Inflammatory macrophage treated with lipopolysaccharide for 4 hours (primary cell): Measurements from ENCODE around the gene CEACAM7.
"Not testable (repeated sequence)": the region's sequence is repeated elsewhere in the genome, so short reads cannot be mapped to it uniquely, and the experiment has no call there.

Experiments used
- DNase-seq: peaks from one replicate; pipeline ENCODE4 v3.0.0-alpha.2; 2020

Gene CEACAM7

GRCh38 chr19:41699968-41700323, 11.9 kb upstream of the CEACAM7 start:
- DNase-seq, result no peak

GRCh38 chr19:41699231-41699967, 11.3 kb upstream of the CEACAM7 start:
- DNase-seq, result no peak

GRCh38 chr19:41698746-41699230, 10.7 kb upstream of the CEACAM7 start:
- DNase-seq, result peak; percentile 55

GRCh38 chr19:41697198-41697855, 9.3 kb upstream of the CEACAM7 start:
- DNase-seq, result no peak

- no peak for DNase-seq
Measured at GRCh38 chr19:41696402-41697197, 8.5 kb upstream of the CEACAM7 start.

- DNase-seq, result no peak
Measured at GRCh38 chr19:41695745-41696144, 7.7 kb upstream of the CEACAM7 start.

GRCh38 chr19:41694831-41695635, 7.0 kb upstream of the CEACAM7 start:
- no peak for DNase-seq

DNA sequence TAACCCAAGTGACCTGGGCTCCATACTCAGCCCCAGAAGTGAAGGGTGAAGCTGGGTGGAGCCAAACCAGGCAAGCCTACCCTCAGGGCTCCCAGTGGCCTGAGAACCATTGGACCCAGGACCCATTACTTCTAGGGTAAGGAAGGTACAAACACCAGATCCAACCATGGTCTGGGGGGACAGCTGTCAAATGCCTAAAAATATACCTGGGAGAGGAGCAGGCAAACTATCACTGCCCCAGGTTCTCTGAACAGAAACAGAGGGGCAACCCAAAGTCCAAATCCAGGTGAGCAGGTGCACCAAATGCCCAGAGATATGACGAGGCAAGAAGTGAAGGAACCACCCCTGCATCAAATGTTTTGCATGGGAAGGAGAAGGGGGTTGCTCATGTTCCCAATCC, 6.1 kb upstream of the CEACAM7 start:
- DNase-seq, result no peak

DNA sequence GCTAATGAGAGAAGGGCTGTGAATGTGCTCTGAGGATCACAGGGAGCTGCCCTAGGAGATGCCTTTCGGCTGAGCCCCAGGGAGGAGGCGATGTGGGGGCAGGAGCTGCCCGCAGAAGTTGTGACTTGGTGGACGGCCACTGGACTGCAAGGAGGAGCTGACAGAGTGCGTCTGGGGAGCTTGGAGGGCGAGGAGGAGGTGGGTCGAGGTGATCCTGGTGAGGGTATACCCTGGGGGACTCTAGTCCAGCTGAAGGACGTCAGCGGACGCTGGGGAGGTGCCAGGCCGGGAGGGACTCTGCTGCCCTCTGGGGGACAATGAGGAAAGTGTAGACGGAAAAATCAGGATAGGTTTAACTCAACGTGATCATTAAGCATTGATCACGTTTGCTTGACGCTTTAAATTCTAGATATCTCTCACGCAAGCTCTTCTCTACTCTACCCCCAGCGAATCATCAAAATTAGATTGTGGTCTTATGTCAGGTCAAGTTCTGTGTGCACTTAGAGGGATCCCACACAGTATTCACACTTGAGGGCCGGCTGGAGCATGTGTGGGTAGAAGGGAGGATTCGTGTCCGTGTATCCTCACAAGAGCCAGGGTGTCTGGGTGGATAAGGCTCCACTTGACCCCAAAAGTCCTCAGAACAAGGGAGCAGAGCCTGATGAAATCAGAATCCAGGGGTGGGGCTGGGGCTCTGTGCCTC, 3.3 kb upstream of the CEACAM7 start:
- DNase-seq, result peak; percentile 13

DNA sequence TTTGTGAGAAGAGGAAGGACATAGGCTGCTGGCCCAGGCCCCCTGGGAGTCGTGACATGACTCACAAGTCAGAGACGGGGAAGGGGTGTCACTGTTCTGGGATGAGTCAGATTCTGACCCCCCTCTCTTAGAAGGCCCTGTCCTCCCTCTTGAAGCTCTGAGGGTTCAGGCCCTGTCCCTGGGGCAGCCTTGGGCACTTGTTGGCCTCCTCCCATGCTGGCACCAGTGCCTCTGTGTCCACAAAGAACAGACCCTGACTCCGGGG, 2.7 kb upstream of the CEACAM7 start:
- DNase-seq, result no peak

DNA sequence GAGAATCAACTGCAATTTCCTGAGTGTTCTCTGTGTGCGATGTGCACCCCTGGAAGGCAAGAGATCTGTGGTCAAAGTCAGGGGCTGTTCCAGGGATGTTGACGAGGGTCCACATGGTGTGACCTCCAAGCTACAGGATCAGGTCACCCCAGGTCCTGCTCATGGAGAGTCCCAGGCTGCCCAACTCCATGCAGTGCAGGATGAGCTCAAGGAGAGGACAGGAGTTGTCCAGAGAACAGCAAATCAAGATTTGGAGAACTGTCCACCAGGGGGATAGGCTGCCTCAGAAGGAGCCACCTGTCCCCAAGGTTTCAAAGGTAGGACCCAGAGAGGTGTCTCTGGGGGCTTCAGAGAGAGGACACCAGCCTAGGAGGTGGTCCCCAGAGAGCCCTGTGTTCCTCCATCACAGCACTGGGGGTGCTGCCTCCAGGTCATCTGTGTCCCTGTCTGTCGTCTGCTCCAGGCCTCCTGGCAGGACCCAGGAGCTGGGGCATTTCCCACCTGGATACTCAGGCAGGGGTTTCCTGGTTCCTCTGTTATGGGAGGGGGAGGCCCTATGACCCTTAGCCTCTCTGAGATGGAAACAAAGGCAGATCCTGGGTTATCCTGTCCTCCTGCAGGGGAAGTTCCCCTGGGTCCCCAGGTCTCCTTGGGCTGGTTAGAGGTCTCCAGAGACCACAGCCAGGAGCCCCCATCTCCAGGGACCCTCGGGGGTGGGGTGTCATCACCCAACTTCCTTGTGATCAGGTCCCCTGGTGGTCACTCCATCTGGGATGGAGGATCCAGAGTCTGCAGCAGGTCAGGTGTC, 2.1 kb upstream of the CEACAM7 start:
- no peak for DNase-seq

- DNase-seq, result no peak
Measured at GRCh38 chr19:41688687-41689086, 617 bp upstream of the CEACAM7 start.

GRCh38 chr19:41687419-41687818, 651 bp downstream of the CEACAM7 start:
- DNase-seq, result no peak

DNA sequence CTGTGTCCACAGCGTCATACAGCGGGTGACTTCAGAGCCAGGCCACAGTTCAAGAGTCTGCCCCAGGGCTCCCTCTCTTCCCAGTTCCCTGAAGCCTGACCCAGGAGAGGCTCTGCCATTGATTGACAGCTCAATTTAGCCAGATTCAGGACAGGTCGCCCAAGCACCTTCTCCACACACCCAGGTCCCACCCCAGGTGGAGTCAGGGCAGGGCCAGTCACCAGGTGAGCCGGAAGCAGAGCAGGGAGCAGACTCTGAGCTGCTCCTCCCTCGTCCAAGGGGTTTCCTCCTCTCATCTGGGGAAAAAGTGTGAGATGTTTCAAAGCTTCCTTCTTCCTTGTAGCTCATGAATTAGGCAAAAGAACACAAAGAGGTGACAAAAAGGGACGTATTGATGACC, 5.6 kb downstream of the CEACAM7 start:
- no peak for DNase-seq

GRCh38 chr19:41671486-41671885, 16.6 kb downstream of the CEACAM7 start:
- DNase-seq, result no peak

DNA sequence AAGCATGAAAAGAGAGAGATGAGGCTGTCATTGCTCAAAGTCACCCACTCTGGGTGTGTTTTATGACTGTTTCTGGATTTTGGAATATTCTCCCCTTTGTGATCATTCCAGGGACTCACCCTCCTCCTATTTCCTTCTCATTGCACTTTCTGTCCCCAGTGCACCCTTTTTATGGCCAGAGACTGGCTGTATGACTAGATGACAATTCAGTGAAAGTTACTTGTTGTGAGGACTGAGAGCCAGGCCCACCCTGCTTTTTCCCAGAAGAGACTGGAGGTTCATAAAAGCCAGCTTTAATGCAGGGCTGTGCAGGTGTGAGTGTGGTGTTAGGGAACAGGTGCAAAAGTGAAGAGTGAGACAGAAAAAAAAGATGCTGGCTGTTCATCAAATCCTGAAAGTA, 17.3 kb downstream of the CEACAM7 start:
- DNase-seq, result no peak

DNA sequence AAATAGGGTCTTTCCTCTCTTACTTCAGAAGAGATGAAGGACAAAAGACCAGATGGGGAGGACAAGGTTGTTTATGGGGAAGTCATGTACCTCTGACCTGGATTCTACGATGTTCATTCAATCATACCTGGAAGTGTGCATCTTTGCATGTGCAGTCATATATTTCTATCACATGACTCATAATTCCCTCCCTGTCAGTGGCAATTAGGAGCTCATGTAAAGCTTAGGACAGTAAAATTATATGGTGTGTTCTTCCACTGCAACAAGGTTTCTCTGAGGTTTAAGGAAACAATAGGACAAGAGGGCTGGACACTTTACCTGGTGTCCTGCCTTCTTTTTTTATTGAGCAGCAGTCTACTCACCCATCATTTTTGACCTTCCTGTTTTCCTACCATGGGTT, 19.8 kb downstream of the CEACAM7 start:
- no peak for DNase-seq

DNA sequence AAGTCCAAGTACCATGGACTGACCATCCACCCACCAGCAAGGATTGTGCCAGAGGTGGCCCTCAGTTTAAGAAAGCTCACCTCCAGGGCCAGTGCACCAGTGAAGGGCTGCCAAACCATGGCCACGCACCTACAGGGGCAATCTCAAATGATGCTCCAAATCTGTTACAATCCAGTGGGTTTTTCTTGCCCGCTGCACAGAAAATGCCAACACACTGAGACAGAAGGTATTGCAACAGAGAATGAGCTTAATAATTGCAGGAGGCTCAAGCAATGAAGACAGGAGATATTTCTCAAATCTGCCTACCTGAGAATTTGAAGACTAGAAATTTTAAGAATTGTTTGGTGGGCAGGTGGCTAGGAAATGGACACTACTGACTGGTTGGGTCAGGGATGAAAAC, 22.0 kb downstream of the CEACAM7 start:
- no peak for DNase-seq

DNA sequence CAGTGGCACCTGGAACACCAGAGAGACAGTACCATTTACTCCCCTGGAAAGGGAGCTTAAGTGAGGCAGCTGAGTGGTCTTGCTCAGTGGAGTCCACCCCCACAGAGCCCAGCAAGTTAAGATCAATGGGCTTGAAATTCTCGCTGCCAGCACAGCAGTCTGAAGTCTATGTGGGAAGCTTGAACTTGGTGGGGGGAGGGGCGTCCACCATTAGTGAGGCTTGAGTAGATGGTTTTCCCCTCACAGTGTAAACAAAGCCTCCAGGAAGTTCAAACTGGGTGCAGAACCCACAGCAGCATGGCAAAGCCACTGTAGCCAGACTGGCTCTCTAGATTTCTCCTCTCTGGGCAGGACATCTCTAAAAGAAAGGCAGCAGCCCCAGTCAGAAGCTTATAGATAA, 30.9 kb downstream of the CEACAM7 start:
- DNase-seq, result no peak

GRCh38 chr19:41656756-41657155, 31.3 kb downstream of the CEACAM7 start:
- not testable (repeated sequence) for DNase-seq

- no peak for DNase-seq
Measured at GRCh38 chr19:41652250-41652649, 35.8 kb downstream of the CEACAM7 start.

- DNase-seq, result no peak
Measured at GRCh38 chr19:41649827-41650226, 38.2 kb downstream of the CEACAM7 start.
